Esophagus (tissue), 2 donors: ENCODE data around the gene JCHAIN. TPM values are rescaled to one million over a fixed set of nuclear protein-coding genes. Genes with fewer than 3 reads are reported as not detected.
"Not testable (repeated sequence)": the region's sequence is repeated elsewhere in the genome, so short reads cannot be mapped to it uniquely, and the experiment has no call there.

Source experiments
- H3K27ac ChIP-seq, 2 donors: one replicate each; pipeline ENCODE4 v1.5.1; 2013; ENCODE audit warnings: low read depth in 2 of 2, mild to moderate bottlenecking in 2 of 2, inconsistent platforms in 1 of 2, low read length in 1 of 2, moderate library complexity in 1 of 2
- H3K27me3 ChIP-seq, 2 donors: one replicate each; pipeline ENCODE4 v1.6.1; 2013; ENCODE audit warnings: low read length in 2 of 2, control low read depth in 1 of 2, mild to moderate bottlenecking in 1 of 2; ENCODE audit not compliant: insufficient read depth in 2 of 2, control insufficient read depth in 1 of 2
- H3K36me3 ChIP-seq, 2 donors: one replicate each; pipeline ENCODE4 v1.6.1; 2013; ENCODE audit warnings: low read length in 1 of 2; ENCODE audit not compliant: control insufficient read depth in 2 of 2, insufficient read depth in 2 of 2
- H3K4me1 ChIP-seq, 2 donors: one replicate each; pipeline ENCODE4 v1.6.1; 2013; ENCODE audit warnings: low read length in 1 of 2; ENCODE audit not compliant: control insufficient read depth in 2 of 2, insufficient read depth in 2 of 2
- H3K4me3 ChIP-seq, 2 donors: one replicate each; pipeline ENCODE4 v1.5.1; 2013; ENCODE audit warnings: low read length in 2 of 2, mild to moderate bottlenecking in 2 of 2, low read depth in 1 of 2, moderate library complexity in 1 of 2
- H3K9me3 ChIP-seq, 2 donors: one replicate each; pipeline ENCODE4 v1.6.1; 2013; ENCODE audit warnings: mild to moderate bottlenecking in 2 of 2, low read depth in 1 of 2, low read length in 1 of 2, moderate library complexity in 1 of 2; ENCODE audit not compliant: control insufficient read depth in 2 of 2, insufficient read depth in 1 of 2
- WGBS, 2 donors: extraction: QIAGEN DNeasy Blood & Tissue Kit; methylation state at CpG; one replicate each; pipeline ENCODE4 v1.1.7; 2013; 5-methylcytosine and 5-hydroxymethylcytosine counted together
- polyA plus RNA-seq, 2 donors: library from polyadenylated mRNA; stranded (reverse); fragments of 200-250 nt; gene quantifications; one replicate each; pipeline ENCODE4 v1.2.3, GENCODE V29; 2013
- donor health status: healthy with polysubstance abuse.
- donor health status: Bipolar disorder and iron deficiency.

JCHAIN gene
- polyA plus RNA-seq, 2 donors, result 4.2 to 5.4 TPM

- 86 to 92% methylated on average over 6 of the region's 6 CpGs for WGBS, 2 donors
- no peaks in the 10 kb centered on the region for H3K36me3 ChIP-seq
- H3K27me3 ChIP-seq, result no peaks in the 10 kb centered on the region
- H3K4me3 ChIP-seq, result no peak overlapping the region
- H3K9me3 ChIP-seq, result no peaks in the 10 kb centered on the region
- H3K4me1 ChIP-seq, result no peaks in the 10 kb centered on the region
- H3K27ac ChIP-seq, result no peak overlapping the region
Observed at GRCh38 chr4:70676554-70677090, 10.3 kb upstream of the JCHAIN start.

GRCh38 chr4:70674731-70675130 lies 8.4 kb upstream of the JCHAIN start:
- H3K4me3 ChIP-seq, result no peak overlapping the region
- H3K4me1 ChIP-seq, result no peaks in the 10 kb centered on the region
- H3K9me3 ChIP-seq, result no peaks in the 10 kb centered on the region
- H3K36me3 ChIP-seq, result no peaks in the 10 kb centered on the region
- 57 to 78% methylated on average over 1 of the region's 1 CpG for WGBS, 2 donors
- H3K27ac ChIP-seq, result no peak overlapping the region
- H3K27me3 ChIP-seq, result no peaks in the 10 kb centered on the region

- no peaks in the 10 kb centered on the region for H3K36me3 ChIP-seq
- H3K9me3 ChIP-seq, result no peaks in the 10 kb centered on the region
- no peak overlapping the region for H3K4me3 ChIP-seq
- H3K27ac ChIP-seq, result no peak overlapping the region
- no peaks in the 10 kb centered on the region for H3K4me1 ChIP-seq
- H3K27me3 ChIP-seq, result no peaks in the 10 kb centered on the region
Observed at GRCh38 chr4:70674191-70674590, 7.9 kb upstream of the JCHAIN start.

GRCh38 chr4:70671091-70671490 lies 4.8 kb upstream of the JCHAIN start:
- Histone ChIP-seq H3K9me3 (no peaks in the 10 kb centered on the region), H3K27ac (no peak overlapping the region), H3K27me3 (no peaks in the 10 kb centered on the region), H3K4me3 (no peak overlapping the region), H3K36me3 (no peaks in the 10 kb centered on the region), H3K4me1 (no peaks in the 10 kb centered on the region)
- WGBS, 2 donors, result 43 to 59% methylated on average over 2 of the region's 2 CpGs

- no peaks in the 10 kb centered on the region for H3K9me3 ChIP-seq
Observed at GRCh38 chr4:70670332-70671014, 4.2 kb upstream of the JCHAIN start.

GRCh38 chr4:70667740-70668535 lies 1.6 kb upstream of the JCHAIN start:
- H3K27ac ChIP-seq, result no peak overlapping the region
- 50 to 68% methylated on average over 3 of the region's 3 CpGs for WGBS, 2 donors
- no peak overlapping the region for H3K4me3 ChIP-seq
- H3K27me3 ChIP-seq, result no peaks in the 10 kb centered on the region
- no peaks in the 10 kb centered on the region for H3K36me3 ChIP-seq
- no peaks in the 10 kb centered on the region for H3K9me3 ChIP-seq
- no peaks in the 10 kb centered on the region for H3K4me1 ChIP-seq

More at GRCh38 chr4:70670332-70671014, 4.2 kb upstream of the JCHAIN start:
- Histone ChIP-seq H3K4me1 (no peaks in the 10 kb centered on the region), H3K27me3 (no peaks in the 10 kb centered on the region), H3K27ac (no peak overlapping the region), H3K4me3 (no peak overlapping the region), H3K36me3 (no peaks in the 10 kb centered on the region)
- WGBS, 2 donors, result 76 to 79% methylated on average over 5 of the region's 5 CpGs

- not testable (repeated sequence) for H3K27ac ChIP-seq, H3K9me3 ChIP-seq
Observed at GRCh38 chr4:70661309-70661922, 4.9 kb downstream of the JCHAIN start.

GRCh38 chr4:70660106-70660505 lies 6.2 kb downstream of the JCHAIN start:
- Histone ChIP-seq H3K4me1 (no peaks in the 10 kb centered on the region), H3K4me3 (no peak overlapping the region), H3K36me3 (no peaks in the 10 kb centered on the region), H3K27ac (no peak overlapping the region), H3K27me3 (no peaks in the 10 kb centered on the region), H3K9me3 (no peaks in the 10 kb centered on the region)
- 84 to 91% methylated on average over 4 of the region's 4 CpGs for WGBS, 2 donors

More at GRCh38 chr4:70661309-70661922, 4.9 kb downstream of the JCHAIN start:
- H3K36me3 ChIP-seq, H3K27me3 ChIP-seq, H3K4me3 ChIP-seq, H3K4me1 ChIP-seq: not testable (repeated sequence)
- 84 to 87% methylated on average over 5 of the region's 5 CpGs for WGBS, 2 donors

- Histone ChIP-seq H3K27me3 (no peaks in the 10 kb centered on the region), H3K4me1 (no peaks in the 10 kb centered on the region), H3K4me3 (no peak overlapping the region), H3K36me3 (no peaks in the 10 kb centered on the region), H3K9me3 (no peaks in the 10 kb centered on the region), H3K27ac (no peak overlapping the region)
- WGBS, 2 donors, result 41 to 47% methylated on average over 3 of the region's 3 CpGs
Observed at GRCh38 chr4:70658418-70658817, 7.9 kb downstream of the JCHAIN start.
